Stimulated activated CD4-positive, alpha-beta T cell treated with anti-CD3 and anti-CD28 coated beads, Interleukin-4, amount 100 ng/mL, for 1 hour (primary cell): ENCODE measurements around the gene GNPTAB.
"Not testable (repeated sequence)": the region's sequence is repeated elsewhere in the genome, so short reads cannot be mapped to it uniquely, and the experiment has no call there.

ENCODE experiments used
- DNase-seq: peaks from one replicate; pipeline ENCODE4 v3.0.0-alpha.2; 2020

The GNPTAB gene

DNA sequence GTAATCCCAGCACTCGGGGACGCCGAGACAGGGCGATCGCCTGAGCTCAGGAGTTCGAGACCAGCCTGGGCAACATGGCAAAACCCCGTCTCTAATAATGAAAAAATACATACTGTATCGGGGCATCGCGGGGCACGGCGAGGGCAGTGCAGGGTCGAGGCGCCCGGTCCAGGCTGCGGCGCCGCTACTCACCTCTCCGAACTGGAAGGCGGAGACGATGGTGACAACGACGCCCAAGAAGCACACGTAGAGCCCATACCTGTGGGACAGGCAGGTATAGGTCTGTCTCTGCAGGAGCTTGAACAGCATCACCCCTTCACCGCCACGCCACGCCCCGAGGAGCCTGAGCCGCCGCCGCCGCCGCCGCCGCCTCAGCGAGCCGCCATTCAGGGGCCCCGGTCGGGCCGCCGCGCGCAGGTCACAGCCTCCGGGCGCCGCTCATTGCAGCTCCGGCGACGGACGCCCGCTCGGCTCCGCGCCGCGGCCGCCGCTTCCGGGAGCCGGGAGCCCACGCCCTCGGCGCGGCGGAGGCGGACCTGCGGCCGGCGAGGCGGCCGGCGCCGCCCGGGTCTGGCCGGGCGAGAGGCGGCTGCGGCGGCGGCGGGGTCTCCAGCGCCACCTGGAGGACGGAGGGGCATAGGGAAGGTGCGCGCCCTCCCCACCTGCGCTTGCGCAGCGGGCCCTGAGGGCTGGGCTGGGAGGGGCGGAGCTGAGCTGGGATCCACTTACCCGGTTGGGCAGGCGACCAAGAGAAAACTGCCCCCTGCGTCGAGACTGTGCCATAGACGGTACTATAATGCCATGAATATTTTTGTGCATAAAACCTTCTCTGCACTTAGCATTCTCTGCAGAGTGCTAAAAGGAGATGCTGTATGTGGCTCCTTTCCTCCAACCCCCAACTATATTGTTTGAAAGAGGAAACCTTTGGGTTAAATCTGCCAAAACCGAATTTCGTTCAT lies at the start of gene GNPTAB:
Gene GNPTAB (minus strand): TSS at position 593 of the 959 bp plus-strand sequence. CDS start 284 bp downstream, at position 309.
- peak; percentile 95 for DNase-seq

DNA sequence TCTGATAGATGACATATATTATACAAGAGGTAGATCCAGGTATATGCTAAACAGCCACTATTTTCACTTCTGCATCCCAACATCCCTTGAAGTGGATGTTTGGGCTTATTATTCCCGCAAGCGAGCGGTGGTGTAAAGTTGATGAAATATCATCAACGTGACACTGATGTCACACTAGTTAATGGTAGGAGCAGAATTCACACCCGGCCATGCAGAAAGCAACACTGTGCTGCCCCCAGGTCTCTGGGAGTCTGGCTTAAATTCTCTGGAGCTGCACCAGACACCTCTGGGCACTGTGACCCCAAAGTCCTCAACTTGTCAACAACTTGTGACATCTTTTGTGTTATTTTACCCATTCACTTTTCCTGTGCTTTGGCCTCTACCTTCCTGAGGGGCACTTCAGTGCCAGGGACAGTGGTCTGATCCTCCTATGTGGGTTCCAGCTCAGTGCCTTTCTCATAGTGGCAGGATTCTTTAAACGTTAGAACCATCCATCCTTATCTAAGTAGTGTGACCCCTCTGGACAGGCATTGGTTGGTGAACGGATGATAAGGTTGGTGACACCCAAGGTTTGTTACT lies 47.6 kb upstream of the GNPTAB start:
- DNase-seq, result no peak

DNA sequence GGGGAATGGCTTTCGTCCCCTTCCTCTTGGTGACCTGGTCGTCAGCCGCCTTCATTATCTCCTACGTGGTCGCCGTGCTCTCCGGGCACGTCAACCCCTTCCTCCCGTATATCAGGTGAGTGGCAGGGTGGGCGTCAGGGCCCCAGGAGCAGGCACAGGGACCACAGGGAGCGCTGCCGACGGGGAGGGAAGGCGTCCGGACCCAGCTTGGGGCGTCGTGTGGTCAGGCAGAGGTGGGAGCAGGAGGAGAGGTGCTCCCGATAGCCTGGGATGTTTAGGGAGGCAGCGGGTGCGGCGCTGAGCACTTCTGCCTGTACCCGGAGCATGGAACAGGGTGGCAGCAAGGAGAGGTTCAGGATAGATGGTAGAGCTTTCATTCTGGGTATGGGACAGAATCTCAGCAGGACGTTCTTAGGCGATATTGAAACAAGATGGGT lies 47.1 kb upstream of the GNPTAB start:
- no peak for DNase-seq

DNA sequence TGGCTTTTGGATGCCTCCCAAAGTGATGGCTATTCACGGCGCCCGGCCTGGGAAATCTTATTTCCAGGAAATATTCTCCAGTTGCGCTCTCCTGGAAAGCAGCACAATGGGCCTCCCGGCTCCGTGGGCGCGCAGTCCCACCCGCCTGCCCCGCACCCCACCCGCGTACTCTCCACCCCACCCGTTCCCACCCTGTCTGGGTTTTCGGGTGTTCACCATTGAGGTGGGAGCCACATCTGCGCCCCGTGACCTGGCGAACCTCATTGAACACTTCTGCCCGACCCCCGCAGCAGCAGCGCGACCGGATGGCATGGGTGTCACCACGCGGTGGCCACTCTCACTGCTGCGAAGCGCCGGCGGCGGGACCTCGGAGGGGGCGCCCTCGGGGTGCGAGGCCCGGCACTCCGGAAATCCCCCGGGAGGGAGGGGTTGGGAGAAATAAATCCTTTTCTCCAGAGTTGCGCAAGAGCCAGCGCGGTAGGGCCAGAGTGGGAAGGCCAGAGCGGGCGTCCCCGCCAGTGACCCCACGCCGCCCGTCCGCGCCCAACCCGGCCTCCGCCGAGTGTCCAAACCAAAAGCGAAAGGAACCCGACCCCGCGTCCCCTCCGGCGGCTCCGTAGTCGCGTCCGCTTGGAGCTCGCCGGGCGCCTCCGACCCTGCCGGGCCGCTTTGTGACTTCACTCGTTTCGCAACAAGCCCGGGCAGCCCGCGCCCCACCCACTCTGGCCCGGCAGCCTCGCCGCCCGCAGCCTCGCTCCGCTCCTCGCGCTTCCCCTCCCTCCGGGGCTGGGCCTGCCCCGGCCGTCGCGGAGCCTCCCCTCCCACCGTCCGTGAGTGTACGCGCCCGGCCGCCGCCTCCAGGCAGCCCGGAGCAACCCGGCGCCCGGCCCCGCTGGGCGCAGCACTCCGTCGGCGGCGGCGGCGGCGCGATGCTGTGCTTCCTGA lies 46.4 kb upstream of the GNPTAB start, which contains the start of gene DRAM1:
Gene DRAM1 (plus strand): TSS at position 720 of the 945 bp plus-strand sequence. CDS start 210 bp downstream, at position 930.
- DNase-seq, result peak; percentile 70

DNA sequence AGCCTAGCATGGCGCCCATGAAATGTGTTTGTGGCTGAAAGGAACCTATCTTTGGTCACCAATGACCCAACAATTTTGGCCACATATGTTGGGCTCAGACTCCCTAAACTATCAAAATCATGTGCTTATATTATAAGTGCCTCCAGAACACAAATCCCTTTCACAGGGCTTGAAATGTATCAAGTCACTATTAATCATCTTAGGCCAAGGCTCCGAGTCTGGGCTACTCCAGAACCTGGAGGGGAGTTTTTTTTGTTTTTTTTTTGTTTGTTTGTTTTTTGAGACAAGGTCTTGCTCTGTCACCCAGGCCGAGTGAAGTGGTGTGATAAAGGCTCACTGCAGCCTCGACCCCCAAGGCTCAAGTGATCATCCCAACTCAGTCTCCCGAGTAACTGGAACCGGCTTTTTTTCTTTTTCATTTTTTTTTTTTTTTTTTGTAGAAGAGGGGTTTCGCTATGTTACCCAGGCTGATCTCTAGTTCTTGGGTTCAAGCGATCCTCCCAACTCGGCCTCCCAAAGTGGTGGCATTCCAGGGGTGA lies 45.6 kb upstream of the GNPTAB start:
- DNase-seq, result no peak

DNA sequence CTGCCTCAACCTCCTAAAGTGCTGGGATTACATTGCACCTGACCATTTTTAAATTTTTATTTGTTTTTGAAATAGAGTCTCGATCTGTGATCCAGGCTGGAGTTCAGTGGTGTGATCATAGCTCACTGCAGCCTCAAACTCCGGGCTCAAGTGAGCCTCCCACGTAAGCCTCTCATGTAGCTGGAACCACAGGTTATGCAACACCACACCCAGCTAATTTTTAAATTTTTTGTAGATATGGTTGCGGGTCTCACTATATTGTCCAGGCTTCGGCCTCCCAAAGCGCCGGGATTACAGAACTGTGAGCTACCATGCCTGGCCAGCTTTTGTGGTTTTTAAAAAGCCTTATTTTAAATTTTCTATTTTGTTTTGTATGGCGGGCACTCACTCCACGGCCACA lies 44.4 kb upstream of the GNPTAB start:
- no peak for DNase-seq

DNA sequence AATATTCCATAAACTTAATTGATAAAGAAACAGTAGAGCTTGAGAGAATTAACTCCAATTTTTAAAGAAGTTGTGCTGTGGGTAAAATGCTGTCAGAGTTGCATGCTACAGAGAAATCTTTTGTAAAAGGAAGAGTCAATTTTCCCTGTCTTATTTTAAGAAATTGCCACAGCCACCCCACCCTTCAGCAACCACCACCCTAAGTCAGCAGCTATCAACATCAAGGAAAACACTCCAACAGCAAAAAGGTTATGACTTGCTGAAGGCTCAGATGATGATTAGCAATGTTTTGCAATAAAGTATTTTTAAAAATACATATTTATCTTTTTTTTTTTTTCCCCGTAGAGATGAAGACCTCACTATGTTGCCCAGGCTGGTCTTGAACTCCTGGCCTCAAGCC lies 40.2 kb upstream of the GNPTAB start:
- no peak for DNase-seq

DNA sequence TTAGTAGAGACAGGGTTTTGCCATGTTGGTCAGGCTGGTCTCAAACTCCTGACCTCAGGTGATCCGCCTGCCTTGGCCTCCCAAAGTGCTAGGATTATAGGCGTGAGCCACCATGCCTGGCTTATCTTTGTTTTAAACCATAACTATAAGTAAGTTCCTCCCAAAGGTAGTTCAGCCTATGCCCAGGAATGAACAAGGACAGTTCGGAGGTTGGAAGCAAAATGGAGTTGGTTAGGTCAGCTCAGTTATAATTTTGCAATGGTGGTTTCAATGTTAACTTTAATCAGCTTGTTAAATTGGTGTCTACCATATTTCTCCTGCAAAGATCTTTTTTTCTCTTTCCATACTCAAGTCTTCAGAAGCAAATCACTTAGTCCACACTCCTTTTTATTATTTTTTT lies 36.9 kb upstream of the GNPTAB start:
- not testable (repeated sequence) for DNase-seq

DNA sequence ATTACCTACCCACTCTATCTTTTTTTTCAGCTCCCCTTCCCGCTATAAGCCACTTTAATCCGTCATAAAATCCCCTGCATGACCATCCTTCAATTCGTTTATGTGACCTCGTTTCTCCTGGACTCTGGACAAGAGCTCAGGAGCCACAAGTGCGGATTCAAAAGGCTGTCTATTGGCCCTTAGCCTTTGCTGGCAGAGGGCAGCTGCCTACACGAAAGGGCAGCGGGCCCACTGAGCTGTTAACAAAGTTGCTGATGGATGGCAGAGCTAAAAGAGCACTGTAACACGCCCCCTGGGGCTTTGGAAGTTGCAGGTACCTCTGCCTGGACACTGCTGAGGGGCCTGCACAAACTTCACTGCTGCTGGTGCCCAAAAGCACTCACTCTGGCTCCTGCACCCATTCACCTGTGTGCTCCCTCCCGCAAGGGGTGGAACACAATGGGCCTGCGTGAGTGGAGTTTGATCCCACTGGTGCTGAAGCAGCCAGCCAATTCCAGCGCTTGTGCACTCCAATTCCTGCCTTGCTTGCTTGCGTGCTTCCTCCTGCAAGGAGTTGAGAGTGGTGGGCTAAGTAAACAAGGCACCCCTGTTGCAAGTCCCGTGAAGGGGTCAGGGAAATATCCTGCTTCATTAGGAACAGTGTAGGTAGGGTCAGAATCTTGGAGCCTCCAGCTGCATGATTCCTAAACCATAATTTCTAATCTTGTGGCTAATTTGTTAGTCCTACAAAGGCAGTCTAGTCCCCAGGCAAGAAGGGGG lies 36.0 kb upstream of the GNPTAB start:
- DNase-seq, result no peak

DNA sequence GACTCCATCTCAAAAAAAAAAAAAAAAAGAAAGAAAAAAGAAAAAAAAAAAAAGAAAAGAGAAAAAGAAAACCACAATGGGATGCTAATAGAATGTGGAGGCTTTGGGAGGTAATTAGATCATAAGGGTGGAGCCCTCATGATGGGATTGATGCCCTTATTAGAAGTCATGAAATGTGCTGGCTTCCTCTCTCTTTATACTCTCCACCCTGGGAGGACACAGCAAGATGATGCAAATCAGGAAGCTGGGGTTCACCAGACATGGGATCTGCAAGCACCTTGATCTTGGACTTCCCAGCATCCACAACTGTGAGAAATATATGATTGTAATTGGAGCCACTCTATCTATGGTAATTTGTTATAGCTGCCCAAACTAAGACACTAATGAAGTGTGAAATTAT lies 33.2 kb upstream of the GNPTAB start:
- DNase-seq, result no peak

DNA sequence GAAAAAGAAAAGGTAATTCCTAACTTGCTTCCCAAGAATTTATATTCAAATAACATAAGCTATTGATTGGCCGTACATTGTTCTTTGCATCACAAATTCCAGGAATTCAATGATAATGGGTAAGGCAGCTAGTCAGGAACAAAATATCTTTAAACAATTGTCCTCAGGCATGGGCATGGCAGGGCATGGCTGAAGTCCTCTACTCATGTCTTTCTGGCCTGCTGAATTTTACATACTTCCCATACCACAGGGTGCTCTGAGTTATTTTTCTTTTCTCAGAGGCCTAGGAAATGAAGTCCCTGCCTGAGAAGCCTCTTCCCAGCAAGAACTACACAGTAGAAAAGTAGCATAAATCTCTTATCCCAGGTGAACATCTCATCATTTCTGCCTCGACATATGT lies 31.5 kb upstream of the GNPTAB start:
- DNase-seq, result no peak

DNA sequence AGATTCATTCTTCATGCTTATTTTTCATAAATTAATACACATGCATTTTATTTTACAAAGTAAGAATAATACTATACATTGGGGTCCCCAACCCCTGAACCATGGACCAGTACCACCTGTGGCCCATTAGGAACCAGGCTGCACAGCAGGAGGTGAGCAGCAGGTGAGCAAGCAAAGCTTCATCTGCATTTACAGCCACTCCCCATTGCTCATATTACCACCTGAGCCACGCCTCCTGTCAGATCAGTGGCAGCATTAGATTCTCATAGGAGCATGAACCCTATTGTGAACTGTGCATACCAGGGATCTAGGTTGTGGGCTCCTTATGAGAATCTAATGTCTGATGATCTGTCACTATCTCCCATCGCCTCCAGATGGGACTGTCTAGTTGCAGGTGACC lies 30.9 kb upstream of the GNPTAB start:
- not testable (repeated sequence) for DNase-seq

DNA sequence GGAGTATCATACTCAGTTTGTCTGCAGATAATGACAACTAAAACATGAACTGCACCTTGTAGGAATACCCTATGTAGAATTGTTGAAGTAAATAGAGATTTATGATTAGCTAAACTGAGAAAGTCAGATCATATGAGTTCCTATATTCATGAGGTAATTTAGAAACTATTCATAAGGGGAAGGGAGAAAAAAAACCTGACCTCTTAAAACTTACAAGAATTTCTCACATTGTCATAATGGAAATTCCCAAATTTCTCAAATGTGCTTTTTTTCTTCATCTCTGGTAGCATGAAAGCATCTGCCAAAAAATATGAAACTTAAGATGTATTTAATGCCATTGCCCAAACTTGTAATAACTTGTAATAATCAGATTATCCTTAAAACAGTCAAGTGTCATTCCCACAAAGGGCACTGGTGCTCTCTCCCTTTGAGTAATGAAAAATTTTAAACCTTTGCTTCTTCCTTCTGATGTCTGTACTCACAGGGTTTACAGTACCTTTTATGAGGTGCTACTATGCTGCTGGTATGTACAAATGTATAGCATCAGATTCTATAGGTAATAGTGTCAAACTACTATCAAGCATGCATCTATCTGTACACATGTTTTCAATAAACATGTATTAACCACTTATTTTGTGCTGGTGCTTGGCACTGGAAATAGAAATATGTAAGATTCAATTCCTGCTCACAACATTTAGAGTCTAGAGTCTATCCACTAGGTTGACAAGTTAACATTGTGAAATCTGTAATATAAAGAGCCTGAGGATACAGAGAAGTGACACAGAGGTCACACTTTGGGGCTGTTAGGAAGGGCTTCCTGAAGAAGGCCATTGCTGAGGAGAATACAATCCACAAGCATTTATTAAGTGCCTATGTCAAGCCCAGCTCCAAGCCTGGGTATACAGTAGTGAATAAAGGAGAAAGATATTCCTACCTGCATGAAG lies 29.2 kb upstream of the GNPTAB start:
- DNase-seq, result no peak

DNA sequence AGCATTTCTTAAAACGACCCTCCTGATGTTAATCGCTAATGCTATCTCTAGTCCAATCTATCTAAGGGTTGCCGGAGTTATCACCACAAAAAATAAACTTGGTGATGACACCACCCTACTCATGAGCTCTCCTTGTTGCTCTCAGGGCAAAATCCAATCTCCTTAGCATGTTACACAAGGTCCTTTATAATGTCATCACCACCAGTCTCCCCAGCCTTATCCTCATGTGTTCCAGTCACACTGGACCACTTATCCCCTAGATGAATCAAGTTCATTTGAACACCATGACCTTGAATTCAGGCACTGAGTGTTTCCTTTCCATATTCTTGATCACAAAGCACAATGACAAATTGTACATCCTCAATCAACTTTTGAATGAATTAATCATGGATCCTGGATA lies 27.6 kb upstream of the GNPTAB start:
- DNase-seq, result no peak

DNA sequence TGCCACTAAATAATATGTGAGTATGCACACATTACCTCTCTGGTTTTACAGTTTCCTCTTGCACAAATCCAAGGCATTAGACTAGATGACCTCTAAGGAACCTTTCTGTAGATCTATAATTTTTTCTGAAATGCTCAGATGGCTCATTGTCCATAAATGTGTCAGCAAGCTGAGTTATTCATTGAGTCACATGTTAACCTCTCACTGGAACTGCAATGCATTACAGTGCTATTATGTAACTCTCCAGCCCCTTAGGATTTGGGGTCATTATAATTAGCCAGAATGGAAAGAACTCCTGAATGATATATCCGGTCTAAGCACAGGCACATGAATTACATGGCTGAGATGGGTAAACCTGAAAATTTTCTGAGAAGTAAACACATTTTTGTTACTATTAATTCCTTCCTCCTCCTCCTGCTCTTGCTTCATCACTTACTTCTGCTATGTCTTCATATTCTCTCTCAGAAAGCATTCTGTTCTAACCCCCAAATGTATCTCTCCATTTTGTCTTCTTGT lies 26.3 kb upstream of the GNPTAB start:
- no peak for DNase-seq

DNA sequence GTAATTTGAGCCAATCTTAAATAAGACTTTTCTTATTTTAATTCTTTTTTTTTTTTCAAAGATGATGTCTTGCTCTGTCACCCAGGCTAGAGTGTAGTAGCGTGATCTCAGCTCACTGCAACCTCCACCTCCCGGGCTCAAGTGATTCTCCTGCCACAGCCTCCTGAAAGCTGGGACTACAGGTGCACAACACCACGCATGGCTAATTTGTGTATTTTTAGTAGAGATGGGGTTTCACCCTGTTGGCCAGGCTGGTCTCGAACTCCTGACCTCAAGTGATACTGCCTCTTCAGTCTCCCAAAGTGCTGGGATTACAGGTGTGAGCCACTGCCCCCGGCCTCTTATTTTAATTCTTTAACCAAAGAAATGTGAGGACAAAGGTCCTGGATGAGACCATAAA lies 25.9 kb upstream of the GNPTAB start:
- DNase-seq, result not testable (repeated sequence)

DNA sequence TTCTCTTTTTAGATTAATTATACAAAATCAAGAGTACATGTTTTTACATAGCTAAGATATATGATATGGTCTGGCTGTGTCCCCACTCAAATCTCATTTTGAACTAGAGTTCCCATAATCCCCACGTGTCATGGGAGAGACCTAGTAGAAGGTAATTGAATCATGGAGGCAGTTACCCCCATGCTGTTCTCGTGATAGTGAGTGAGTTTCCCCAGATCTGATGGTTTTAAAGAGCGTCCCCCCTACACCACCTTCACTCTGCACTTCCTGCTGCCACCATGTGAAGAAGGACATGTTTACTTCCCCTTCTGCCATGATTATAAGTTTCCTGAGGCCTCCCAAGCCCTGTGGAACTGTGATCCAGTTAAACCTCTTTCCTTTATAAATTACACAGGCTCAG lies 25.2 kb upstream of the GNPTAB start:
- no peak for DNase-seq

DNA sequence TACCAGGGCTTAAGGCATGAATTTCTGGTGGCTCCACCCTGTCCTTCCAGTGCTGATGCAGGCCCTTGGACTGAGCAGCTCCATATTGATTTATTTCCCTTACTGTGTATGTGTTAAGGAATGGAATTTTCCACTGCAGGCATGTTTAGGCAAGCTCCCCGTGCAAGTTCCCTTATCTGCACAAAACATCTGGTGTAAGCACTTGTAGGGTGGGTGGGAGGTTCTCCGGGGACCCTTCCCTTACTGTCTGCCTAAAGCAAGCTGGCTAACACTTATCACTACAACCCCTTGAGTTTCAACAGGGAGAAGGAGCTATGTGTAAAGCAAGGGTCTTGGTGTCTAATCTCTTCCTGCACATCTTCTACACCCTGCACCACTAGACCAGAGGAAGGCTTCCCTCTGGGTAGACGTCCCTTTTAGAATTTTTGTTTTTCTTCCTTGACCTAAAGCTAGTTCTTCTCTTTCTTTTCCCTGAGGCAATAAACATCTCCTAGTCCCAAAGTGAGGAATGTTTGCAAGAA lies 24.7 kb upstream of the GNPTAB start:
- no peak for DNase-seq

DNA sequence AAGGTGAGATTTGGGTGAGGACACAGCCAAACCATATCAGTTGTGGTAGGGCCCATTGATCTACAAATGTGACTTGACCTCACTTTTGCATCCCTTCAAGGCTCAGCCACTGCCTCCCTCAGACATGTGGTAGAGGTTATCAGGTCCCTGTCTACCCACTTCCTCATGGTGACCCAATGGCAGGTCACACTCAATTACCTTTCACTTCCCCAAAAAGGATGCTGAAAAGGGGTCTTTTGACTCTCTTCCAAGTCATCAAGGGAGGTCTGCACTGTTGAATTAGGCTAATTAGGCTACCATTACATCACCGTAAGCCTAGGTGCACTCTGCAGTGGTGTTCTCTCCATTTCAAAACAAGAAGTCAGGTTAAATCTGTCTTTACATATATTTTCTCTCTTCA lies 24.0 kb upstream of the GNPTAB start:
- no peak for DNase-seq

DNA sequence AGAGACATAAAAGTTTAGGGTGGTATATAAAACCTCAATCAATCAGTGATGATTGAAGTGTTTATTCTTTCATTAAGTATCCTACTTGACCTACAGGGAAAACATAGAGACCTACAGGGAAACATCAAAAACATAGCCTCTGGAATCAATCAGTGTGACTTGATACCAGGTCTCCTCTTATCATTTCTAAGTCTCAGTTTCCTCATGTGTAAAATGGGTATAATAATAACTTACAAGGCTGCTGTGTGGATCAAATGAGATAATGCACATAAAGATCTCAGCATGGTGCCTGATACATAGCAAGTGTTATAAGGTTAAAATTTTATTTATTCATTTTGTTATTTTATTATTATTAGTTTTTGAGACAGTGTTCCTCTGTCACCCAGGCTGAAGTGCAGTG lies 22.2 kb upstream of the GNPTAB start:
- DNase-seq, result no peak
